OCI-LY7 (cell line): Measurements from ENCODE around the gene KIFC3.

Source experiments
- EZH2phosphoT487 ChIP-seq: fragments of 200-600 bp; sonication (generic); IDR thresholded peaks from 2 replicates; pipeline ENCODE4 v1.6.1; 2018; ENCODE audit warnings: low read depth, borderline replicate concordance, mild to moderate bottlenecking, mixed run types, antibody characterized with exemption, low read length, moderate library complexity, mixed read lengths
- TF ChIP-seq, protein P1 (sequence below): fragments of 200-600 bp; sonication (generic); conservative IDR thresholded peaks from 2 replicates; pipeline ENCODE4 v1.5.1; 2014; ENCODE audit warnings: mild to moderate bottlenecking, antibody characterized with exemption, low read length, moderate library complexity, mixed read lengths

DNA sequence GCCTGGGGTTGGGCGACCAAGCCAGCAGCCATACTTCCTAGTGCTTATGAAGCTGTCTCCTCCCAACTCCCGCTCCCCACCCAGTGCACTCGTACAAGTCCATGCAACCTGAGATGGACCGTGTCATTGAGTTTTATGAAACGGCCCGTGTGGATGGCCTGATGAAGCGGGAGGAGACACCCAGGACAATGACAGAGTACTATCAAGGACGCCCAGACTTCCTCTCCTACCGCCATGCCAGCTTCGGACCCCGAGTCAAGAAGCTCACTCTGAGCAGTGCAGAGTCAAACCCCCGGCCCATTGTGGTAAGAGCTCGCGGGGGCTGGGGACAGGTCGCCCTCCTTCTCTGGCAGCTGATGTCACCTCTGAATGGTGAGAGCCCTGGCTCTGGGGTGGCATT is 77.8 kb downstream of the KIFC3 start:
- TF ChIP-seq, protein P1, sequence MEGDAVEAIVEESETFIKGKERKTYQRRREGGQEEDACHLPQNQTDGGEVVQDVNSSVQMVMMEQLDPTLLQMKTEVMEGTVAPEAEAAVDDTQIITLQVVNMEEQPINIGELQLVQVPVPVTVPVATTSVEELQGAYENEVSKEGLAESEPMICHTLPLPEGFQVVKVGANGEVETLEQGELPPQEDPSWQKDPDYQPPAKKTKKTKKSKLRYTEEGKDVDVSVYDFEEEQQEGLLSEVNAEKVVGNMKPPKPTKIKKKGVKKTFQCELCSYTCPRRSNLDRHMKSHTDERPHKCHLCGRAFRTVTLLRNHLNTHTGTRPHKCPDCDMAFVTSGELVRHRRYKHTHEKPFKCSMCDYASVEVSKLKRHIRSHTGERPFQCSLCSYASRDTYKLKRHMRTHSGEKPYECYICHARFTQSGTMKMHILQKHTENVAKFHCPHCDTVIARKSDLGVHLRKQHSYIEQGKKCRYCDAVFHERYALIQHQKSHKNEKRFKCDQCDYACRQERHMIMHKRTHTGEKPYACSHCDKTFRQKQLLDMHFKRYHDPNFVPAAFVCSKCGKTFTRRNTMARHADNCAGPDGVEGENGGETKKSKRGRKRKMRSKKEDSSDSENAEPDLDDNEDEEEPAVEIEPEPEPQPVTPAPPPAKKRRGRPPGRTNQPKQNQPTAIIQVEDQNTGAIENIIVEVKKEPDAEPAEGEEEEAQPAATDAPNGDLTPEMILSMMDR, result no peak
- no peak for TF ChIP-seq EZH2phosphoT487
